SK-N-SH treated with all-trans-retinoic acid at 6 μM for 48 hours (cell line): ENCODE measurements around the gene TMIGD3.

Experiments
- OSR1 ChIP-seq: fragments of 250-450 bp; sonication (Bioruptor Pico); IDR thresholded peaks from 2 replicates; pipeline ENCODE4 v1.8.0; 2022; ENCODE audit warnings: moderate library complexity, mild to moderate bottlenecking, inconsistent platforms
- TF ChIP-seq, protein P1 (sequence below): fragments of 250-450 bp; sonication (Bioruptor Pico); IDR thresholded peaks from 2 replicates; pipeline ENCODE4 v1.8.0; 2020; ENCODE audit warnings: mild to moderate bottlenecking, moderate library complexity, borderline replicate concordance

DNA sequence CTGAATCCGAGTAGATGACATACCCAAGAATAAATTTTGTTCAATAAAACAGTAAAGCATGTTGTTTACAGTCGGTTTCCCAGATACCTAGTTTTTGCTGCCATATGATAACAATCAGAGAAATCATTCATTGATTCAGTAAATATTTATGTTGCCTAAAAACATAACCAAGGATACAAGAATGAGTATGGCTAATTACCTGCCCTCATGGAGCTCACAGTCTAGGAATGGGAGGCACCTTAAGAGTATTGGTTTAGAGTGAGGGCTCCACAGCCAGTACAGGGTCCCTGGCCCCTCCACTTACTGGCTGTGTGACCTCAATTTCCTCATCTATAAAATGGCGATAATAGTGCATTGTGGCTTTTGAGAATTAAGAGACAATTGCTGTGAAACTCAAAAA lies 53.2 kb downstream of the TMIGD3 start:
- TF ChIP-seq OSR1 (CRISPR knock-in tag): no peak
- TF ChIP-seq, protein P1, sequence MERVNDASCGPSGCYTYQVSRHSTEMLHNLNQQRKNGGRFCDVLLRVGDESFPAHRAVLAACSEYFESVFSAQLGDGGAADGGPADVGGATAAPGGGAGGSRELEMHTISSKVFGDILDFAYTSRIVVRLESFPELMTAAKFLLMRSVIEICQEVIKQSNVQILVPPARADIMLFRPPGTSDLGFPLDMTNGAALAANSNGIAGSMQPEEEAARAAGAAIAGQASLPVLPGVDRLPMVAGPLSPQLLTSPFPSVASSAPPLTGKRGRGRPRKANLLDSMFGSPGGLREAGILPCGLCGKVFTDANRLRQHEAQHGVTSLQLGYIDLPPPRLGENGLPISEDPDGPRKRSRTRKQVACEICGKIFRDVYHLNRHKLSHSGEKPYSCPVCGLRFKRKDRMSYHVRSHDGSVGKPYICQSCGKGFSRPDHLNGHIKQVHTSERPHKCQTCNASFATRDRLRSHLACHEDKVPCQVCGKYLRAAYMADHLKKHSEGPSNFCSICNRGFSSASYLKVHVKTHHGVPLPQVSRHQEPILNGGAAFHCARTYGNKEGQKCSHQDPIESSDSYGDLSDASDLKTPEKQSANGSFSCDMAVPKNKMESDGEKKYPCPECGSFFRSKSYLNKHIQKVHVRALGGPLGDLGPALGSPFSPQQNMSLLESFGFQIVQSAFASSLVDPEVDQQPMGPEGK (CRISPR knock-in tag): no peak
